SU-DHL-6 (cell line): ENCODE data around the gene FRMD3.

ENCODE experiments used
- CTCF ChIP-seq: fragments of 200-600 bp; sonication (generic); IDR thresholded peaks from one replicate; pipeline ENCODE4 v1.5.1; 2017; ENCODE audit warnings: antibody characterized with exemption, mild to moderate bottlenecking, low read length, moderate library complexity; ENCODE audit not compliant: insufficient read depth, poor library complexity, severe bottlenecking
- EZH2phosphoT487 ChIP-seq: fragments of 200-600 bp; sonication (generic), shearing (Covaris generic); conservative IDR thresholded peaks from 2 replicates; pipeline ENCODE4 v1.6.1; 2018; ENCODE audit warnings: mild to moderate bottlenecking, antibody characterized with exemption, low read length, moderate library complexity, mixed read lengths

GRCh38 chr9:83511051-83511450 lies 27.1 kb downstream of the FRMD3 start:
- no peak for TF ChIP-seq CTCF
- TF ChIP-seq EZH2phosphoT487 = no peak
